WERI-Rb-1 (cell line): ENCODE results near the gene MAST3.
A peak's percentile ranks its signal among the peaks of the same experiment; 100 is the strongest.

ENCODE experiments used
- DNase-seq: peaks from one replicate; pipeline ENCODE4 v3.0.0-alpha.2; 2020
- H3K27ac ChIP-seq: fragments of 250-450 bp; sonication (Bioruptor Pico); 2 replicates; pipeline ENCODE4 v1.5.1; 2020; ENCODE audit warnings: mild to moderate bottlenecking, moderate library complexity
- H3K27me3 ChIP-seq: fragments of 250-450 bp; sonication (Bioruptor Pico); 2 replicates; pipeline ENCODE4 v1.5.1; 2021; ENCODE audit warnings: mild to moderate bottlenecking, low read depth, moderate library complexity; ENCODE audit not compliant: insufficient read depth, severe bottlenecking
- H3K36me3 ChIP-seq: fragments of 250-450 bp; sonication (Bioruptor Pico); 2 replicates; pipeline ENCODE4 v1.5.1; 2020; ENCODE audit warnings: mild to moderate bottlenecking, moderate library complexity
- H3K4me3 ChIP-seq: 2 replicates; pipeline ENCODE4 v1.5.1; 2011; ENCODE audit warnings: low read depth, mild to moderate bottlenecking, control low read depth, low read length
- H3K9me3 ChIP-seq: fragments of 250-450 bp; sonication (Bioruptor Pico); 2 replicates; pipeline ENCODE4 v1.5.1; 2021; ENCODE audit warnings: mild to moderate bottlenecking, moderate library complexity; ENCODE audit not compliant: severe bottlenecking
- CTCF ChIP-seq: IDR thresholded peaks from 2 replicates; pipeline ENCODE4 v1.5.1; 2011; ENCODE audit warnings: low read depth, mild to moderate bottlenecking, control low read depth, inconsistent platforms, low read length

Gene MAST3

GRCh38 chr19:18167975-18168645, 70.5 kb downstream of the MAST3 start:
- Histone ChIP-seq H3K9me3 (no peaks in the 10 kb centered on the region), H3K27me3 (no peaks in the 10 kb centered on the region), H3K27ac (no peak overlapping the region), H3K4me3 (no peak overlapping the region), H3K36me3 (peaks cover 57% of the 10 kb centered on the region)
- peak; percentile 57 for DNase-seq
- peak; percentile 91 for TF ChIP-seq CTCF

DNA sequence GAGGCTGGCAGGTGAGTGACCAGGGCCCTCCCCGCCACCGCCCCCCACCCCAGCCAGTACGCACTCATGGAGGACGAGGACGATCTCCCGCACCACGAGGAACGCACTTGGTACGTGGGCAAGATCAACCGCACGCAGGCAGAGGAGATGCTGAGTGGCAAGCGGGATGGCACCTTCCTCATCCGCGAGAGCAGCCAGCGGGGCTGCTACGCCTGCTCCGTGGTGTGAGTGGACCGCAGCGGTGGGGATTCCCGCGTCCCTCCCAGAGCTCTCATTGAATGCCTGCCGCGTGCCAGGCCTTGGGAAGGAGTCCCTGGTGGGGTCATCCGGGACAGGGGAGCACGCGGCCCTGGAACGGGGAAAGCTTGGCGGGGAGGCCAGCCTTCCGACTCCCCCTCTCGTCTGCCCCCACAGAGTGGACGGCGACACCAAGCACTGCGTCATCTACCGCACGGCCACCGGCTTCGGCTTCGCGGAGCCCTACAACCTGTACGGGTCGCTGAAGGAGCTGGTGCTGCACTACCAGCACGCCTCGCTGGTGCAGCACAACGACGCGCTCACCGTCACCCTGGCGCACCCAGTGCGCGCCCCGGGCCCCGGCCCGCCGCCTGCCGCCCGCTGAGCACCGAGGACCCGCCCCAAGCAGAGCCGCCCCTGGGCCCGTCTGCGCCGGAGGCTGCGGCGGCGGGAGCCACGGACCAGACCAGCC, 71.2 kb downstream of the MAST3 start:
- Histone ChIP-seq H3K27ac (no peak overlapping the region), H3K4me3 (no peak overlapping the region), H3K9me3 (no peaks in the 10 kb centered on the region), H3K27me3 (no peaks in the 10 kb centered on the region), H3K36me3 (peaks cover 50% of the 10 kb centered on the region)
- no peak for TF ChIP-seq CTCF
- no peak for DNase-seq

GRCh38 chr19:18170714-18171255, 73.2 kb downstream of the MAST3 start:
- Histone ChIP-seq H3K36me3 (peaks cover 36% of the 10 kb centered on the region), H3K9me3 (no peaks in the 10 kb centered on the region), H3K27me3 (no peaks in the 10 kb centered on the region), H3K27ac (no peak overlapping the region), H3K4me3 (no peak overlapping the region)
- no peak for TF ChIP-seq CTCF
- no peak for DNase-seq

GRCh38 chr19:18171605-18172327, 74.2 kb downstream of the MAST3 start:
- Histone ChIP-seq H3K27ac (no peak overlapping the region), H3K9me3 (no peaks in the 10 kb centered on the region), H3K36me3 (peaks cover 28% of the 10 kb centered on the region), H3K27me3 (no peaks in the 10 kb centered on the region), H3K4me3 (no peak overlapping the region)
- no peak for DNase-seq
- no peak for TF ChIP-seq CTCF

GRCh38 chr19:18172331-18173053, 74.9 kb downstream of the MAST3 start:
- Histone ChIP-seq H3K4me3 (no peak overlapping the region), H3K36me3 (peaks cover 21% of the 10 kb centered on the region)

More at GRCh38 chr19:18172331-18173053, 74.9 kb downstream of the MAST3 start:
- TF ChIP-seq CTCF = no peak
- no peaks in the 10 kb centered on the region for H3K9me3 ChIP-seq
- no peak overlapping the region for H3K27ac ChIP-seq
- no peak for DNase-seq
- H3K27me3 ChIP-seq = no peaks in the 10 kb centered on the region
